ENCODE measurements around the gene TBX10. TPM values are rescaled to one million over a fixed set of nuclear protein-coding genes. Genes with fewer than 3 reads are reported as not detected.
"Not testable (repeated sequence)": the region's sequence is repeated elsewhere in the genome, so short reads cannot be mapped to it uniquely, and the experiment has no call there.

Gene TBX10
- total RNA-seq, 1 donor from 2014 or later = not detected

DNA sequence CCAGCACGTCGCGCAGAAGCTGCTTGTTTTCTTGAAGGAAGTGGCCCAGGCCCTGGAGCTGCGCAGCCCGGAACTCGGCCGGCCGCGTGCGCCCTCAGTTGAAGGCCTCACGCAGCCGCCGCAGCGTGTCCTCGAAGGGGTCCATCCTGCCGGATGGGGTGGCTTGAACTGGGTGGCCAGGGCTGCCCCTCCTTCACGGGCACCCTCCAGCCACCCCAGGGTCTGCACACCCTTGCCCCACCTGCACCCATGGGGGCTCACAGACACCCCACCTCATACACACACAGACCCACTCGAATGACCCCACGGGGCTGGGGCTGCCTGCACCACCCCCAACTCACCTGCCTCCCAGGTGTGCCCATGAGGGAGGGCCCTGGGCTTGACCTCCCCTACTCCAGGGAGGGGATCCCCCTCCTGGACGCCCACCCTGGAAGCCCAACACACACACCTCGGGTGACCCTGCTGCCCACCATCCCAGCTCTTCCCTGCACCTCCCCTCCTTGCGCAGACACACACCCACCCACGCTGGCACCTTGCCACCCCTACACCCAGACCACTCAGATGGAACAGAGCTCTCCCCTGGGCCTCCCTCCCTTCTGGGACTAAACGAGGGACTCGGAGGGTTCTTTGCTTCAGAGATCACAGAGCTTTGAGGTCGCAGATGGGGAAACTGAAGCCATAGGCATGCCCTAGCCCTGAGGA is 28.1 kb upstream of the TBX10 start:
- H3K4me1 Mint-ChIP-seq = no peaks in the 10 kb centered on the region
- no peaks in the 10 kb centered on the region for H3K36me3 Mint-ChIP-seq (ENCODE audit: low read depth)
- intact Hi-C loops (cut with micrococcal nuclease) = no loop called here

DNA sequence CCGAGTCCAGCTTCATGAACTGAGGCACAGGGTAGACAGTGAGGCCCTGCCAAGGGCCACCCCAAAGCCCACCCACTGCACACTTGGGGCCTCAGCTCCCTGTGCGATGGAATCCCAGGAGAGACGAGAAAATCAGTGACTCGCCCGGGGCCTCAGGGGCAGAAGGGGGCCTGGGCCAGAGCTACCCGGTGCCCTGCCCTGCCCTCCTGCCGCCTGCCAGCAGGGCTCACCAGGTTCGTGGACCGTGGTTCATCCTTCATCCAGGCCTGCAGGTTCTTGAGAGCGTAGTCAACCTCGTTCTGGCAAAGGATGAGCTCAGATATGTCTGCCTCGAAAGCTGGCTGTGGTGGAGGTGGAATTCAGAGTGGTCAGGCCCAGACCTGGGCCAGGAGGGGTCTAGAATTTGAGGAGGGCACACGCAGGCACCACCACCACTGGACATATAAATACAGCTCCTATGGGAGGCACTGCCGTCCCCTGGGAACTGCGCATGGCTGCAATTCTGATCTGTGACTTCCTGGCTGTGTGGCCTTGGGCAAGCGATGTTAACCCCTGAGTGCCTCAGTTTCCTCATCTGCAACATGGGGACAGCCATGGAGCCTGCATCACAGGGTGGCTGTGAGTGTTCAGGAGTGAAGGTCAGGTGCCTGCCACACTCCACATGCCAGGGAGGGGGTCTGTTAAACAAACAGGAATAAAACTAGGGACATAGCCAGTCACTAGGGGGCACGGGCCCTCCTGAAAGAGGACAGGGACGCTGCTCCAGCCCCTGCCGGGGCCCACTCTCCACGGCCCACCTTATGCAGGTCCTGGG is 27.3 kb upstream of the TBX10 start:
- Mint-ChIP-seq H3K36me3 (ENCODE audit: low read depth) (no peaks in the 10 kb centered on the region), H3K9me3 (no peaks in the 10 kb centered on the region)
- intact Hi-C loops (cut with micrococcal nuclease) = no loop called here

More for the DNA sequence above, 28.1 kb upstream of the TBX10 start:
- Mint-ChIP-seq H3K9me3 (no peaks in the 10 kb centered on the region), H3K4me3 (no peak overlapping the region), H3K27ac (no peak overlapping the region), H3K27me3 (no peaks in the 10 kb centered on the region)
- no peak for DNase-seq

DNA sequence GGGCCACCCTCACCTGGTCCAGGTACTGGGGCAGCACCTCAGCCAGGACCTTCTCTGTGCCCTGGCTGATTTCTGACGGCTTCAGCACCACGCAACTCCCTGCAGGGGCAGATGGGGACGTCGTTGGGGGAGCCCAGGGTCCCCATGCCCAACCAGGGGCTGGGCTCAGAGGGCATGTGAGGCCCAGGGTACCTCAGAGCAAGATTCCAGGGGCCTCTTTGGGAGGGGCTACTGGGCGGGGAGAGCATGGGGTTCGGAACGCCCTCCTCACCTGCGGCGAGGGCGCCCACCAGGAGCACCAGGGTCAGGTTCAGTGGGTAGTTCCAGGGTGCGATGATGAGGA is 26.7 kb upstream of the TBX10 start:
- H3K4me1 Mint-ChIP-seq = no peaks in the 10 kb centered on the region

More for the DNA sequence above, 27.3 kb upstream of the TBX10 start:
- no peak for DNase-seq
- H3K4me1 Mint-ChIP-seq = no peaks in the 10 kb centered on the region
- H3K27ac Mint-ChIP-seq = no peak overlapping the region
- H3K27me3 Mint-ChIP-seq = no peaks in the 10 kb centered on the region
- H3K4me3 Mint-ChIP-seq = no peak overlapping the region

DNA sequence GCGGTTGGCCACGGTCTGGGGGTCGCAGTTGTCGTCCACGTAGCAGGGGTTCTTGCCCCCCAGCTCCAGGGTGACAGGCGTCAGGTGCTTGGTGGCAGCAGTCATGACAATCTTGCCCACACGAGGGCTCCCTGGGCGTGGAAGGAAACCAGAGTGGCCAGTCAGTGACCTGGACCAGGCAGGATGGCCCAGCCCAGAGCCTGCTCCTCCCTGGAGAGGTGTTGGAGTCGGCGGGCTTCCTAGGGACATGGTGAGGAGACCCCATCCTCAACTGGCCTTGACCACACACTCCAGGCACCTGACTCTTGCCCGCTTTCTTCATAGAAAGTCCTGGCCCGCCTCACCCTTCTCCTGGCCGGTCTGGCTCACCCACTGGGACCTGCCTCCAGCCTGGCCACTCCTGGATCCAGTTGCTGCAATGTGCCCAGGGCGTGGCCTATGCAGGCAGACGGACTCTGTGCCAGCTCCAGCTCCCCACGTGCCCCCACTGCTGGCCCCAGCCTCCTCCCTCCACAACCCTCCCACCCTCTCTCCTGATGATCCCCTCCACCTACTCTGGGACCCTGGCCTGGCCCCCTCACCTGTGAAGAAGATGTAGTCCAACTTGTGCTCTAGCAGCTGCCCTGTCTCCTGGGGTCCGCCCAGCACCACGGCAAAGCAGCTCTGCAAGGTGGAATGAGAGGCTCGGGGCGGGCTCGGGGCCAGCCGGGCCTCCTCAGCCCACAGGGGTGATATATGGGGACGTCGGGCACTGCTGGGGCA is 26.2 kb upstream of the TBX10 start:
- intact Hi-C loops (cut with micrococcal nuclease) = no loop called here
- no peaks in the 10 kb centered on the region for H3K27me3 Mint-ChIP-seq
- no peak overlapping the region for H3K4me3 Mint-ChIP-seq
- H3K36me3 Mint-ChIP-seq (ENCODE audit: low read depth) = no peaks in the 10 kb centered on the region
- H3K4me1 Mint-ChIP-seq = no peaks in the 10 kb centered on the region
- H3K27ac Mint-ChIP-seq = no peak overlapping the region
- H3K9me3 Mint-ChIP-seq = no peaks in the 10 kb centered on the region
- no peak for DNase-seq

More for the DNA sequence above, 26.7 kb upstream of the TBX10 start:
- no peaks in the 10 kb centered on the region for H3K9me3 Mint-ChIP-seq
- H3K4me3 Mint-ChIP-seq = no peak overlapping the region
- intact Hi-C loops (cut with micrococcal nuclease) = no loop called here
- no peaks in the 10 kb centered on the region for H3K36me3 Mint-ChIP-seq (ENCODE audit: low read depth)
- H3K27ac Mint-ChIP-seq = no peak overlapping the region
- H3K27me3 Mint-ChIP-seq = no peaks in the 10 kb centered on the region
- DNase-seq = no peak

DNA sequence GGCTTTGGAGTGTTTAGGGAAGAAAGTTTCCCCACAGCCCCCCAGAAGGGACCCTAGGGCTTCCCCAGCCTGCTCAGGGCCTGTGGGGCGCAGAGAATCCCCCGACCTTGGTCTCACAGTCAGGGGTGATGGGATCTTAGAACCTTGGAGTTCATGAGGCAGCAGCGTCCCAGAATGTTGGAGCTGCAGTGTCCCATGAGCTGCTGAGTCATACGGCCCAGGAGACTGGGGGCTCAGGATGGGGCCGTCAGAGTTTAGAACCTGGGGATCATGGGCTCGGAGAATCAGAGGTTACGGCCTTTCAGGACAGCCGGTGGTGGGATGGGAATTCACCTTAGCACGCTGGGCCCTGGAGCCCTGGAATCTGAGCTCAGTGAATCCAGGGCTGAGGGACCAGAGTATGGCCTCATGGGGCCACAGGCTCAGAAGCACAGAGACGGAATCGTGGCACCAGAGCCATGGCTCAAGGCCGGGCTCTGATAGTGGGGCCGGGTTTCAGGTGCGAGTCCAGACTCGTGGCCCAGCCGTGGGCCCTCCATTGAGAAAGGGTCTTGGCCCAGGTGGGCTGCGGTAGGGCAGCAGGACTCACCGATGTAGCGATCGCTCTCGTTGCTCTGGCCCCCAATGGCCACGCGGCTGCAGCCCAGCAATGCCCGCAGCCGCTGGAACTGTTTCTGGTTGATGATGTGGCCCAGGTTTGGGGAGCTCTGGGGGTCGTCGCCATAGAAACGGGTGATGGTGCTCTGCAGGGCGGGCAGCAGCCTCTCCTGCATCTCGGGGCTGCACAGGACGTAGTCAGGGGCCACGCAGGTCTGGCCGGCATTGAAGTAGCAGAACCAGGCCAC is 25.4 kb upstream of the TBX10 start:
- Mint-ChIP-seq H3K36me3 (ENCODE audit: low read depth) (no peaks in the 10 kb centered on the region), H3K4me3 (no peak overlapping the region), H3K4me1 (no peaks in the 10 kb centered on the region), H3K27me3 (no peaks in the 10 kb centered on the region), H3K27ac (no peak overlapping the region), H3K9me3 (no peaks in the 10 kb centered on the region)
- no peak for DNase-seq
- intact Hi-C loops (cut with micrococcal nuclease) = no loop called here

DNA sequence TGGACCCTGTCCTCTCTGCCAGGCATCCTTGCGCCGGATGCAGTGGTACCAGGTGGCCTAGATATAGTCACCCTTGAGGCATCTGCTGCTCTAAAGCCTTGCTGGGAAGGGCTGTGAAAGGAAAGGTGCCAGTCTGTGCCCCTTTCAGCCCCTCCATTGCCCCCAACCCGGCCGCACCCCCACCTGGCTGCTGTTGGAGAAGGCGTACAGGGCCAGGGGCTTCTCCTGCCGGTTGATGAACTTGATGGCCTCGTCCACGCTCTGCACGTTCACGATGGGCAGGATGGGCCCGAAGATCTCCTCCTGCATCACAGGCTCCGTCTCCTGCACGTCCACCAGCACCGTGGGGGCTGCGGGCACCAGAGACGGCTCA is 24.6 kb upstream of the TBX10 start:
- intact Hi-C loops (cut with micrococcal nuclease) = no loop called here
- no peaks in the 10 kb centered on the region for H3K27me3 Mint-ChIP-seq

DNA sequence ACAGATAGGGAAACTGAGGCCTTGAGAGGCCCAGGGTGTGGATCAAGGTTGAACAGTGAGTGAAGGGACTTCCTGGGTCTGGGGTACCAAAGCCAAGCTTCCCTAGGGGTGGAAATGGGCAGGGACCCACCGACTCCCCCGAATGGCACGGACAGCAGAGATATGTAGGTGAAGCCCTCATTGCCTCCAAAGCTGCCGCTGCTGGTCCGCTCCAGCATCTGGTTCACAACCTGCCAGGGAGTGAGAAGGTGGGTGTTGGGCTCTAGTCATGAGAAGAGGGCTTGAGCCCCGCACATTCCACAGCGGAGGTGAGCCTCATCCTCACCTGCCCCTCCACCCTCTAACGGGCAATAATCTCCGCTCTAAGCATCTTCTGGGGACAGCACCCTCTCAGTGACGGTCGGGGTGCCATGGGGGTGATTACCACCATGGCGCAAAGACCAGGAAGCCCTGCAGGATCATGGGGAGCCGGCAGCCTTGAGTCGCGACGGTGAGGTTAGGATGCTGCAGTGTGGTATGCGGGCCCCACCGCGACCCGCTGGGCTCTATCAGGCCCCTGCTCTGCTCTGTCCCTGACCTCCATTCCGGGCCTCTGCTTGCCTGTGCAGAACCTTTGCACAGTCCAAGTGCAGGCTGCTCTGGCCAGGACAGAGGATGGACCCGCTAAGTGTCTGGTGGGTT is 24.1 kb upstream of the TBX10 start:
- no peak for DNase-seq
- H3K36me3 Mint-ChIP-seq (ENCODE audit: low read depth) = no peaks in the 10 kb centered on the region
- H3K9me3 Mint-ChIP-seq = no peaks in the 10 kb centered on the region
- H3K27me3 Mint-ChIP-seq = no peaks in the 10 kb centered on the region
- H3K4me1 Mint-ChIP-seq = no peaks in the 10 kb centered on the region
- no peak overlapping the region for H3K27ac Mint-ChIP-seq
- intact Hi-C loops (cut with micrococcal nuclease) = no loop called here
- H3K4me3 Mint-ChIP-seq = no peak overlapping the region

More for the DNA sequence above, 24.6 kb upstream of the TBX10 start:
- H3K27ac Mint-ChIP-seq = no peak overlapping the region
- H3K36me3 Mint-ChIP-seq (ENCODE audit: low read depth) = no peaks in the 10 kb centered on the region
- H3K9me3 Mint-ChIP-seq = no peaks in the 10 kb centered on the region
- no peak overlapping the region for H3K4me3 Mint-ChIP-seq
- no peak for DNase-seq
- H3K4me1 Mint-ChIP-seq = no peaks in the 10 kb centered on the region

DNA sequence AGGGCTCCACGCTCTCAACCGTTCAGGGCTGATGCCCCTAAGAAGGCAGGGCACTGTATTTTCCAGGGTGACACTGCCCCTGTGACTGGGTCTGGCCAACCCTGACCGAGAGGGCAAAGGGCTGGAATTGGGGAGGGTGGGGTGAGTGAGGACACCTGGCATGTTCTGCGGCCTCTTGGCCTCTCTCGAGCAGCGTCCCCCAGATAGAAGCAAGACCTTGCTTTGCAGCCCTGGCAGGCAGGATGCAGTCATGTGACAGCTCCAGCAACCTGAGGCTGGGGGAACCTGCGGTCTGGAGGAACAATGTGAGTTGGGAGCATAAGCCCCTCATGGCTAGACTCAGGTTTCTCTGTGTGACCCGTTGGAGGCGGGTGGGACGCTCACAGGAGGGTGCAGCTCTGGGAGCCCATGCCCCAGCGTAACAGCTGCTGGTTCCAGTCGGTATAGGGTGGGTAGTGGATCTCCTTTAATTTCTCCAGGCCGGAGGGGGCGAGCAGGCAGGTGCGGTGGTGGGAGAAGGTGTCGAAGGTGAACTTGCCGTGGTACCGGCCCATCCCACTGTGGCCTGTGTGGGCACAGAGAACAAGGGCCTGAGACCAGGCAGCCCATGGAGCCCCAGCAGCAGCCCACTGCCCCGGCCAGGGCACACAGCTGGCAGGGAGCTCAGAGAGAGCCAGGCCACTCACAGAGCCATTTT is 23.4 kb upstream of the TBX10 start:
- DNase-seq = no peak
- Mint-ChIP-seq H3K36me3 (ENCODE audit: low read depth) (no peaks in the 10 kb centered on the region), H3K9me3 (no peaks in the 10 kb centered on the region), H3K4me1 (no peaks in the 10 kb centered on the region), H3K4me3 (no peak overlapping the region), H3K27me3 (no peaks in the 10 kb centered on the region), H3K27ac (no peak overlapping the region)
- intact Hi-C loops (cut with micrococcal nuclease) = no loop called here

DNA sequence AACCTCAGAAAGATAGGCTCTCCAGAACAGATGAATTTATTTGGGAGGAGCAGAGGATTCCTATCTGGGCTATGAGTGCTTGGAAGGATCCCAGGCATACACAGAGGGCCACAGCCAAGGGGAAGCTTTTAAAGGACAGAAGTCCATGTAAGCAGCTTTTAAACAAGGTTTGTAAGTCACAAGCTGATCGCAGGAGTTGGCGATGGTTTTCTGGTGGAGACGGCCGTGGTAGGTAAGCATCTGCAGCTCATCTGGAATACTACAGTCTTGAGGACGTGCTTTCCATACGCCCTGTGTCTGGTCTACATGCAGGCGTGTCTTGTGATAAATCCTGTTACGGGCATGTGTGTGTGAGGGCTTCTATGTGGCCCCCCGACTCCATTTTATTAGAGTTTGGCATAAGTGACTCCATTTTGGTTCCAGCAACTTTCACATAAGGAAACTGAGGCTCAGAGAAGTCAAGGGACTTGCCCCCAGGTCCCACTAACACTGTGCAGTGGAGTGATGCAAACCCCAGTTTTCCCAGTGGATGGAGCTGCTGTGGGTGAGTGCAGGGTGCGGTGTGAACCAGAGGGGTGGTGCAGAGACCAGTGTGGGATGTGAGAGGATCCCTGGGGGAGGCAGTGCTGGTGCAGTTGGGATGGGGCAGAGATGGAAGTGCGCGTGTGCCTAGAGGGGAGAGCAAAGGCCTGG is 22.7 kb upstream of the TBX10 start:
- no peaks in the 10 kb centered on the region for H3K27me3 Mint-ChIP-seq
- no peaks in the 10 kb centered on the region for H3K9me3 Mint-ChIP-seq
- intact Hi-C loops (cut with micrococcal nuclease) = no loop called here
- H3K4me3 Mint-ChIP-seq = no peak overlapping the region
- H3K36me3 Mint-ChIP-seq (ENCODE audit: low read depth) = no peaks in the 10 kb centered on the region
- H3K27ac Mint-ChIP-seq = no peak overlapping the region
- H3K4me1 Mint-ChIP-seq = no peaks in the 10 kb centered on the region
- DNase-seq = no peak

DNA sequence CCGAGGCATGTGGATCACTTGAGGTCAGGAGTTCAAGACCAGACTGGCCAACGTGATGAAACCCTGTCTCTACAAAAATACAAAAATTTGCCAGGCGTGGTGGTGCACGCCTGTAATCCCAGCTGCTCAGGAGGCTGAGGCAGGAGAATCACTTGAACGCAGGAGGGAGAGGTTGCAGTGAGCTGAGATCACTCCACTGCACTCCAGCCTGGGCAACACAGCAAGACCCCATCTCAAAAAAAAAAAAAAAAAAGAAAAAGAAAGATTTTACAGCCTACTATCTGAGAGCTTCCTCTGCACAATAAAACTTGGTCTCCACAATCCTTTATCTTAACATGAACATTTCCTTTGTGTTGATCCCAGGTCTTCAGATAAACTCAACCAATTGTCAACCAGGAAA is 21.2 kb upstream of the TBX10 start:
- intact Hi-C loops (cut with micrococcal nuclease); H3K9me3 Mint-ChIP-seq: not testable (repeated sequence)

DNA sequence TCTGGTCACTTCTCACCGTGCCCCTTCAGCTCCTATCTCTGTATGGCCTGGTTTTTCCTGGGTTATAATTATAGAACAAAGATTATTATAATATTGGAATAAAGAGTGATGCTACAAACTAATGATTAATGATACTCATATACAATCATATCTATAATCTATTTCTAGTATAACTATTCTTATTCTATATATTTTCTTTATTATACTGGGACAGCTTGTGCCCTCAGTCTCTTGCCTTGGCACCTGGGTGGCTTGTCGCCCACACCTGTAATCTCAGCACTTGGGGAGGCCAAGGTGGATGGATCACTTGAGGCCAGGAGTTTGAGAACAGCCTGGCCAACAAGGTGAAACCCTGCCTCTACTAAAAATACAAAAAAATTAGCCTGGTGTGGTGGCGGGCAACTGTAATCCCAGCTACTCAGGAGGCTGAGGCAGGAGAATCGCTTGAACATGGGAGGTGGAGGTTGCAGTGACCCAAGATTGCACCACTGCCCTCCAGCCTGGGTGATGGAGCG is 20.1 kb upstream of the TBX10 start:
- not testable (repeated sequence) for H3K36me3 Mint-ChIP-seq (ENCODE audit: low read depth); H3K27ac Mint-ChIP-seq; H3K9me3 Mint-ChIP-seq; H3K4me1 Mint-ChIP-seq; H3K27me3 Mint-ChIP-seq; DNase-seq; H3K4me3 Mint-ChIP-seq
- intact Hi-C loops (cut with micrococcal nuclease) = loop anchor here (1.0 kb wide), 2 partner anchors 29 to 87 kb away; no protein-coding TSS in a partner anchor

More for the DNA sequence above, 21.2 kb upstream of the TBX10 start:
- H3K27ac Mint-ChIP-seq; H3K27me3 Mint-ChIP-seq; H3K4me3 Mint-ChIP-seq; H3K36me3 Mint-ChIP-seq (ENCODE audit: low read depth); DNase-seq; H3K4me1 Mint-ChIP-seq: not testable (repeated sequence)

DNA sequence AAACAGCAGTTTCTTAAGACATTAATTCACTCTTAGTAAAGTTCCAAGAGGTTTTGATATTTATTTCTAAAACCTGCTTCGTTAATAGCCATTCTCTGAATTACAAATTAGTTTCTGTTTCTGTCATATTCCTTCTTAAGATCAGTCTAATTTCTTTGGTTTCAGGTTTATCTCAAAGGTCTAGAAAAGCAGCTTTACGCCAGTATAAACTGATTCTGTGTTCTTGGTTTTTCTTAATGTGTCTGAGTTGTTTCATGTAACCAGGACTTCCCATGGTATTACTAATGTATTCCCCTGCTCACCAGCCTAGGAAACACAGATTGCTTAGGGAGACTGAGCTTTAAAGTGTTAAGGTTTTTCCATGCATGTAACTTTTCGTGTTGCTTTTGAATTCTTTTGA is 17.7 kb upstream of the TBX10 start:
- intact Hi-C loops (cut with micrococcal nuclease) = no loop called here
- Mint-ChIP-seq H3K4me3 (no peak overlapping the region), H3K4me1 (no peaks in the 10 kb centered on the region), H3K9me3 (no peaks in the 10 kb centered on the region), H3K36me3 (ENCODE audit: low read depth) (peaks cover 2% of the 10 kb centered on the region), H3K27me3 (no peaks in the 10 kb centered on the region), H3K27ac (no peak overlapping the region)
- no peak for DNase-seq

Measured in activated CD4-positive, alpha-beta T cell treated with anti-CD3 and anti-CD28 coated beads, Interleukin-2, amount 10 ng/mL, durations not matched to agents 24 days and 14 days (primary cell).